Tibial nerve (tissue), 4 donors: ENCODE measurements around the gene WNT7A. TPM values are rescaled to one million over a fixed set of nuclear protein-coding genes. Genes with fewer than 3 reads are reported as not detected.

Experiments
- DNase-seq, 2 donors: peaks; one replicate each; pipeline ENCODE4 v3.0.0-alpha.2; 2019; ENCODE audit warnings: low spot score in 2 of 2
- H3K27ac ChIP-seq, 4 donors: fragments of 200-600 bp; sonication (generic) in 3 of 4; one replicate each; pipeline ENCODE4 v1.5.1; 2017 to 2019; ENCODE audit warnings: mild to moderate bottlenecking in 1 of 4
- H3K27me3 ChIP-seq, 2 donors: fragments of 200-600 bp; sonication (generic) in 1 of 2; one replicate each; pipeline versions ENCODE4 v1.5.1 to v1.6.0; 2017 to 2019
- H3K36me3 ChIP-seq, 3 donors: fragments of 200-600 bp; sonication (generic); one replicate each; pipeline ENCODE4 v1.5.1; 2018 to 2019
- H3K4me1 ChIP-seq, 4 donors: fragments of 200-600 bp; sonication (generic) in 3 of 4; one replicate each; pipeline ENCODE4 v1.5.1; 2017 to 2019
- H3K4me3 ChIP-seq, 4 donors: fragments of 200-600 bp; sonication (generic) in 3 of 4; one replicate each; pipeline ENCODE4 v1.5.1; 2017 to 2019; ENCODE audit warnings: mild to moderate bottlenecking in 1 of 4, moderate library complexity in 1 of 4
- H3K9me3 ChIP-seq, 4 donors: fragments of 200-600 bp; sonication (generic) in 3 of 4; one replicate each; pipeline ENCODE4 v1.5.1; 2017 to 2019
- CTCF ChIP-seq, 5 experiments: fragments of 200-600 bp in 3 of 5; fragments of 450-650 bp in 2 of 5; sonication (generic) in 3 of 5; IDR thresholded peaks; one replicate each; pipeline ENCODE4 v1.5.1; 2016 to 2019; ENCODE audit warnings: antibody characterized with exemption in 5 of 5, mild to moderate bottlenecking in 3 of 5, moderate library complexity in 2 of 5
- EP300 ChIP-seq, 2 donors: sonication (generic); formaldehyde crosslinking; IDR thresholded peaks; one replicate each; pipeline ENCODE4 v1.6.1; 2017; ENCODE audit warnings: antibody characterized with exemption in 2 of 2, mild to moderate bottlenecking in 1 of 2
- POLR2A ChIP-seq, 2 donors: fragments of 450-650 bp; IDR thresholded peaks; one replicate each; pipeline ENCODE4 v1.6.1; 2017; ENCODE audit warnings: antibody characterized with exemption in 2 of 2, mild to moderate bottlenecking in 2 of 2, moderate library complexity in 2 of 2
- whole genome bisulfite sequencing, 2 donors: methylation state at CpG; one replicate each; pipeline ENCODE4 v1.1.5; 2018; 5-methylcytosine and 5-hydroxymethylcytosine counted together
- total RNA-seq, 4 donors: library from RNA; depleted of rRNA; stranded (reverse); fragments of >200 nt; gene quantifications; one replicate each; pipeline ENCODE4 v1.1.0, GENCODE V29; 2016

Gene WNT7A
- total RNA-seq, 4 donors from 2014 or later = 0.21 TPM; not detected in 3

GRCh38 chr3:13826672-13827071 lies 53.2 kb downstream of the WNT7A start:
- Histone ChIP-seq H3K4me1 (no peaks in the 10 kb centered on the region), H3K27me3 (no peaks in the 10 kb centered on the region), H3K27ac (no peak overlapping the region), H3K4me3 (no peak overlapping the region), H3K36me3 (no peaks in the 10 kb centered on the region), H3K9me3 (peaks cover 0 to 26% (median 0%) of the 10 kb centered on the region in 4 donors)
- DNase-seq = no peak
- TF ChIP-seq EP300 (IDR thresholded peaks at IDR 0.05) (no peak), CTCF (IDR thresholded peaks at IDR 0.05) (no peak), POLR2A (IDR thresholded peaks at IDR 0.05) (no peak)

GRCh38 chr3:13825821-13826220 lies 54.0 kb downstream of the WNT7A start:
- H3K4me3 ChIP-seq = no peak overlapping the region
- no peaks in the 10 kb centered on the region for H3K36me3 ChIP-seq
- WGBS, 2 donors = 80 to 86% methylated on average over 10 of the region's 10 CpGs
- H3K4me1 ChIP-seq = no peaks in the 10 kb centered on the region
- peaks cover 0 to 21% (median 0%) of the 10 kb centered on the region in 4 donors for H3K9me3 ChIP-seq
- no peak overlapping the region for H3K27ac ChIP-seq
- no peaks in the 10 kb centered on the region for H3K27me3 ChIP-seq
- DNase-seq = no peak
- TF ChIP-seq CTCF (IDR thresholded peaks at IDR 0.05) = no peak
- TF ChIP-seq POLR2A (IDR thresholded peaks at IDR 0.05) = no peak
- no peak for TF ChIP-seq EP300 (IDR thresholded peaks at IDR 0.05)

GRCh38 chr3:13825311-13825579 lies 54.6 kb downstream of the WNT7A start:
- Histone ChIP-seq H3K9me3 (peaks cover 0 to 21% (median 0%) of the 10 kb centered on the region in 4 donors), H3K4me1 (no peaks in the 10 kb centered on the region), H3K4me3 (no peak overlapping the region), H3K27ac (no peak overlapping the region), H3K36me3 (no peaks in the 10 kb centered on the region), H3K27me3 (no peaks in the 10 kb centered on the region)
- no peak for DNase-seq
- WGBS, 2 donors = 44 to 47% methylated on average over 3 of the region's 3 CpGs
- TF ChIP-seq EP300 (IDR thresholded peaks at IDR 0.05) = no peak
- TF ChIP-seq POLR2A (IDR thresholded peaks at IDR 0.05) = no peak
- TF ChIP-seq CTCF (IDR thresholded peaks at IDR 0.05) = no peak

- TF ChIP-seq POLR2A (IDR thresholded peaks at IDR 0.05) = no peak
- no peak for TF ChIP-seq CTCF (IDR thresholded peaks at IDR 0.05)
- TF ChIP-seq EP300 (IDR thresholded peaks at IDR 0.05) = no peak
- no peaks in the 10 kb centered on the region for H3K36me3 ChIP-seq
- no peak for DNase-seq
- H3K4me3 ChIP-seq = no peak overlapping the region
- H3K9me3 ChIP-seq = peaks cover 0 to 21% (median 0%) of the 10 kb centered on the region in 4 donors
- WGBS, 2 donors = 77 to 81% methylated on average over 8 of the region's 8 CpGs
- no peak overlapping the region for H3K27ac ChIP-seq
- H3K4me1 ChIP-seq = no peaks in the 10 kb centered on the region
- no peaks in the 10 kb centered on the region for H3K27me3 ChIP-seq
Measured at GRCh38 chr3:13824521-13825310, 55.2 kb downstream of the WNT7A start.

GRCh38 chr3:13823692-13824091 lies 56.2 kb downstream of the WNT7A start:
- Histone ChIP-seq H3K4me3 (no peak overlapping the region), H3K36me3 (no peaks in the 10 kb centered on the region), H3K4me1 (no peaks in the 10 kb centered on the region), H3K27ac (no peak overlapping the region), H3K9me3 (peaks cover 0 to 20% (median 0%) of the 10 kb centered on the region in 4 donors), H3K27me3 (no peaks in the 10 kb centered on the region)
- no peak for TF ChIP-seq CTCF (IDR thresholded peaks at IDR 0.05)
- no peak for TF ChIP-seq POLR2A (IDR thresholded peaks at IDR 0.05)
- no peak for TF ChIP-seq EP300 (IDR thresholded peaks at IDR 0.05)
- WGBS, 2 donors = 68 to 75% methylated on average over 3 of the region's 3 CpGs
- no peak for DNase-seq
